NCI-H1694 (cell line): ENCODE measurements around the gene CHPT1.

Experiments
- DNase-seq: peaks from one replicate; lab custom pipeline; 2025; lab: John Stamatoyannopoulos, UW

CHPT1 gene

GRCh38 chr12:101685092-101685491 lies 12.3 kb upstream of the CHPT1 start:
- no peak for DNase-seq

DNA sequence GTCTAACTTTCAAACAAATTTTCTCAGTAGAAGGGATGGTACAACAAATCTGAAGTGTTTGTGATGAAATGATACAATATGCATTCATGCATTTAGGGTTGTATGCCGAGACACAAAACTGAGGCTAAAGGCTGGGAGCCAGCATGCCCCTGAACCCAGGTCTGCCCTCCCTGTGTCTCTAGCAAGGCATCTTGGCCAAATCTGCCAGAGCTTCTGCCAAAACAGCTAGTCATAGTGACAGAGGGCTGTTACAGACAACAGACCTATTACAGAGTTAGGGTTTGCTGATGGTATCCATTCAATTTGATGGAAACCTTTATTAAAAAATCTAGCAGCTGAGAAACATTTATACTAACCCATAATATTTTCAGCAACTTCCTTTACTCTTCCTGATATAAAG lies 11.3 kb upstream of the CHPT1 start:
- no peak for DNase-seq

GRCh38 chr12:101690544-101691098 lies 6.8 kb upstream of the CHPT1 start:
- DNase-seq, result no peak

DNA sequence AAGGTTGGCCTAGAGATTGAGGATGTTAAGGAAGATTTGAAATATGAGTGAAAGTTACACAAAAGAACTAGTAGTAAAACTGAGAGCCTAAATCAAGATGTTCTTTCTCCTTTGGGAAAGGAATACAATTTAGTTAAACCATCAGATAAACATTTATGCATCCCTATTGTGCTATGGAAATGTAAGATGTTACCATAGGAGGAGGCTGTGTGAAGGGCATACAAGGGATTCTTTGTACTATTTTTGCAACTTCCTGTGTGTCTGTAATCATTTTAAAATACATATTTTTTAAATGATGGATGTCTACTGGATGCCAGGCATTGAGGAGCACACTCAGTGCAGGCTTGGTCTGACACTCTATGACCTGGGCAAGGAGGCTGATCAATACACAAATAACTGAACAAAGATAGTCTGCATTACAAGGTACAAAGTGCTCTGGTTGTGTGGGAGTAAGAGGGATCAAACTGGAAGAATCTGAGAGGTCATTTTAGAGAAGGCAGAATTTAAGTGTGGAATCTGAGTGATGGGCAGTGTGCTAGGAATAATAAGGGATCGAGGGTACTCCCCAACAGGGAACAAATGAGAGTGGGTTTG lies 5.8 kb upstream of the CHPT1 start:
- no peak for DNase-seq

GRCh38 chr12:101694297-101694848 lies 3.1 kb upstream of the CHPT1 start:
- DNase-seq, result no peak

- no peak for DNase-seq
Observed at GRCh38 chr12:101694986-101695385, 2.5 kb upstream of the CHPT1 start.

DNA sequence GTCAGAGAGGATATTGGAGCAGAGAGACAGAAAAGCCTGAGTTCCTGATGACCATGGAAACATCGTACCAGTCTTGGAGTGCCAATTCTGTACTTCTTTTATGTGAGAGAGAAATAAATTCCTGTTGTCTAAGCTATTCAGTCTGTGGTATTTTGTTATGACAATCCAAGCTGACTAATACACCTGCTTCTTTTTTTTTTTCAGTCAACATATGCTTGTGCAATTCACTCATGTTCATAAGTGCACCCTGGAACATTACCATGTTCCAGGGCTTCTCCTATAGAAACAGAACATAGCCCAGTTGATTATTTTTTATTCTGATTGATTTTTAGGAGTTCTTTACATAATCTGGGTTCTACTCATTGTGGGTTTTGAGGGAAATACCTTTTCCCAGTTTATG lies 1.7 kb upstream of the CHPT1 start:
- DNase-seq, result no peak

DNA sequence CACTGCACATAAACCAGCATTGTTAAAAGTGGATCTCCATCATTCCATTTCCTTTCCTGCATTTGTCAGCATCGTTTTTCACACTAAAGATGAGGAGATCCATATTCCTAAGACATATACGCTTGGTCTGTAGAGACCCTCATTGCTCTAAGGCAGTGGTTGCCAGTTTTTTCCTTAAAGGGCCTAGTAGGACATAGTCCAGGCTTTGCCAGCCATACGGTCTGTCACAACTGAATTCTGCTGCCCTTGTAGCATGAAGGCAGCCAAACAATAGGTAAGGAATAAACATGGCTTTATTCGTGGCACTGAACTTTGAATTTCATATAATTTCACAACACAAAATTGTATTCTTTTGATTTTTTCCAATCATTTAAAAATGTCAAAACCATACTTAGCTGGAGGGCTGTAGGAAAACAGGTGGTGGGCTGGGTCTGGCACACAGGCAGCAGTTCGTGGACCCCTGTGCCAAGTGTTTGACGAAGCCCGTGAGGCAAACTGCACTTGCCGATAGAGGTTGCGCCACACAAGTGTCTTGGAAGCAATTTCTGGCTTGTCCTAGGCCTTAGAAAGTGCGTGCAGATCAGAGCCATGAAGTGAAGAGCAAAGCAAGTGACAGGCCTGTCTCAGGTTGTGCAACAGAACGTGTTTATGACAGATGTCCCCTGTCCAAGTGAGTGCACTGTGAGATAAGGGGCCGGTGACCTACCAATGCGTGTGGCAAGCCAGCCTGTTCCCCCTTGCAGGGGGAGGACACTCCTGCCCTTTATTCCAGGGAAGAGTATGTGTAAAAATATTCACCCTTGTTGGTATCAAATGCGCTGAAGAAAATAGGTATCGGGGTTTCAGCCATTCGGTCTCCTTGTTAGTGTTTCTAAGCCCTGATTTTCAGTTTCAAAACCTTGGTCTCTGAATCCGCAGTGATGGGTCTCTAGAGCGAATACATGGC lies 916 bp upstream of the CHPT1 start:
- no peak for DNase-seq

GRCh38 chr12:101697930-101698799 lies 725 bp downstream of the CHPT1 start:
- DNase-seq, result no peak

GRCh38 chr12:101698800-101699347 lies 1.4 kb downstream of the CHPT1 start:
- DNase-seq, result no peak

GRCh38 chr12:101700299-101700820 lies 2.9 kb downstream of the CHPT1 start:
- no peak for DNase-seq

DNA sequence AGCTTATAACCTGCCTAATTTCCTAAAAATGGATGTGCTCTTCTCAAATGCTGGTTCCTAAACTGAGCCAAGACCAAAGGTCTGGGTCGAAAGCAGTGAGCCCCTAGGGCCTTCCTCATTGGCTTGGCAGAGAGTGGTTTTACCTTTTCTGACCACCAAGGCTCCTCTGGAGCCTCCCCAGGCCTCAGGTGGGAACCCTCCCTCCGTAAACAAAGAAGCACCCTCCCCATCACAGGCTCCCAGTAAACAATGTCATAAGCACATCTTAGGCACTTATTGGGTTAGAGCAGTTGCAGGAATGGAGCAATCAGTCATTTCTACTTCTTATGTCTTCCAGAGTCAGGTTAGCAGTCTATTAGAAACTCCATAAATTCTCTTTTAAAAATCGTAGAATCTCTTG lies 6.0 kb downstream of the CHPT1 start:
- no peak for DNase-seq

DNA sequence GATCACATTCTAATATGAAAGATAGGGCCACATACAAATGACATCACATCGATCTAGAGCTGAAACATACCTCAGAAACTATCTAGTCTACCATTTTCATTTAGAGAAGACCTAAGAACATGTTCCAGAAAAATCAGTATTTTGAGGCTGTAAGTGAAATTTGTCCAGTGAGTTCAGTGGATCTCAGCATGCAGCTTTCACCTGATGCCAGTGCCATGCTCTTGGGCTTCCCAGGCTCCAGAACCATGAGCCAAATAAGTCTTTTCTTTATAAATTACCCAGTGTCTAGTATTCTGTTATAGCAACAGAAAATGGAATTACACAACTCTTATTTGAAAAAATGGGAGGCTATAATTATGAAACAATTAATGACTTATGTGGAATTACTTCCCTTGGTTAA lies 9.0 kb downstream of the CHPT1 start:
- DNase-seq, result no peak

GRCh38 chr12:101707131-101707782 lies 9.8 kb downstream of the CHPT1 start:
- no peak for DNase-seq

GRCh38 chr12:101710288-101710687 lies 12.8 kb downstream of the CHPT1 start:
- DNase-seq, result no peak

DNA sequence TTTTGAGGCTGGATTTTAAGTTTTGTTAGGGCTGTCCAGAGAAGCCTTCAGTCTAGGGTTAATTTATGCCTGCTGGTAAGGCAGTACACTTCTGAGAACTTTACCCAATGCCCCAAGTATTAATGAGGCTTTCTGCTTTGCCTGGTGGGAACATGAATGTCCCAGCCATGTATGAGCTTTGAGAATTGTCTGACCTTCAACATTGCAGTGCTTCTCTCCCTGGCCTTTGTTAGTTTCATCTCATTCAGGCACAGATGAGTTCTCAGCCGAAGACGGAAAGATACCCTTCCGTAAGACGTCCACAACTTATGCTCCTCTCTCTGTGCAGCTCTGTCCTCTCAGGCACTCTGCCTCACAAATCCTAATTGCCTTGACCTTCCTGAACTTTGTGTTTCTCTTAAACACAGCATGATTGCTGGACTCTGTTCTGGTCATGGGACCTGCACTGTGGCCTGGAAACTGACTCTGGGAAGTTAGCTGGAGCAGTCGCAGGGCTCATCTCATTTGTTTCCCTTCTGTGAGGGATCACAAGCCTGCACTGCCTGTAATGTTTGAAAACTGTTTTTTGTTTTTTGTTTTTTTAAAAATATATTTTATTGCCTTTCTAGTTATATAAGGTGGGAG lies 15.7 kb downstream of the CHPT1 start:
- DNase-seq, result no peak

DNA sequence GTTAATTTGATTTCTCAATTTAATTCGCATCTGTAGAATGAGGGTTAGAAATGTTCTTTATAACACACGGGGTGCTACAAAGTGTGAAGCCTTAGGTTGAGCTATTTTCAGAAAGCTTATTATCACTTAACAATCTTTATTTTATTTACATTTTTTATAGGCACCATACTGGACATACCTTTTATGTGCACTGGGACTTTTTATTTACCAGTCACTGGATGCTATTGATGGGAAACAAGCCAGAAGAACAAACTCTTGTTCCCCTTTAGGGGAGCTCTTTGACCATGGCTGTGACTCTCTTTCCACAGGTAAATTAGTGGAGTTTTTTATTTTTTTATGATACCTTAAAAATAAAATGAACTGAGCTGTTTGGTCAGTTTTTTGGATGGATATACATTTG lies 16.5 kb downstream of the CHPT1 start:
- DNase-seq, result no peak

GRCh38 chr12:101714877-101715444 lies 17.5 kb downstream of the CHPT1 start:
- no peak for DNase-seq

- DNase-seq, result no peak
Observed at GRCh38 chr12:101719566-101719965, 22.1 kb downstream of the CHPT1 start.

DNA sequence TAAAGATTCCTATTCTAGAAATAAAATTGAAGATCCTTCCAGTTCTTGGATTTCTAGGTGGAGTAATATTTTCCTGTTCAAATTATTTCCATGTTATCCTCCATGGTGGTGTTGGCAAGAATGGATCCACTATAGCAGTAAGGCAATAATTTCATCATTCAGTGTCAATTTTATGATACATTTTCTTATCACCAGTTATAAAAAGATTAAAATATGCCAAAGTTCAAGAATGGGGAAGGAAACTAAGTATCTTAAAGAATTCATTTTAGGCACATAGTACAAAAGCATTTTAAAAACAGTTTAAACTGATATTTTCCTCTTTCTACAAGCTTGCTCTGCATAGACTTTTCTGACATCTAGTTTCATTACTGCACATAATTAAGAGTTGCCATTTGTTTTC lies 22.7 kb downstream of the CHPT1 start:
- no peak for DNase-seq
